Endothelial cell of umbilical vein (primary cell): ENCODE measurements around the gene C19orf73.

Experiments
- EZH2 ChIP-seq: IDR thresholded peaks from 2 replicates; pipeline ENCODE4 v1.6.1; 2012; ENCODE audit warnings: borderline replicate concordance, low read depth, mild to moderate bottlenecking, moderate library complexity, low read length, inconsistent platforms; ENCODE audit not compliant: severe bottlenecking
- FOS ChIP-seq: IDR thresholded peaks from 2 replicates; pipeline ENCODE4 v1.6.1; 2011; ENCODE audit warnings: mild to moderate bottlenecking, low read length, moderate library complexity, borderline replicate concordance; ENCODE audit not compliant: insufficient read depth
- MYC ChIP-seq: IDR thresholded peaks from one replicate; pipeline ENCODE4 v1.6.1; 2011; ENCODE audit warnings: mild to moderate bottlenecking, low read depth, low read length
- POLR2A ChIP-seq: IDR thresholded peaks from 2 replicates; pipeline ENCODE4 v1.6.1; 2012; ENCODE audit warnings: low read depth, mild to moderate bottlenecking, control low read depth, low read length
- TF ChIP-seq, protein P1 (sequence below): IDR thresholded peaks from 2 replicates; pipeline ENCODE4 v1.6.1; 2011; ENCODE audit not compliant: insufficient read depth, insufficient read length
- TF ChIP-seq, protein P2 (sequence below), 2 donors: IDR thresholded peaks; 1 replicate in 1 of 2; 2 replicates in 1 of 2; pipeline ENCODE4 v1.5.1; 2011; ENCODE audit warnings: low read length in 2 of 2, mild to moderate bottlenecking in 2 of 2, moderate library complexity in 2 of 2, control low read depth in 1 of 2, inconsistent platforms in 1 of 2, low read depth in 1 of 2; ENCODE audit not compliant: insufficient read depth in 1 of 2; ENCODE audit errors: extremely low read depth in 1 of 2

DNA sequence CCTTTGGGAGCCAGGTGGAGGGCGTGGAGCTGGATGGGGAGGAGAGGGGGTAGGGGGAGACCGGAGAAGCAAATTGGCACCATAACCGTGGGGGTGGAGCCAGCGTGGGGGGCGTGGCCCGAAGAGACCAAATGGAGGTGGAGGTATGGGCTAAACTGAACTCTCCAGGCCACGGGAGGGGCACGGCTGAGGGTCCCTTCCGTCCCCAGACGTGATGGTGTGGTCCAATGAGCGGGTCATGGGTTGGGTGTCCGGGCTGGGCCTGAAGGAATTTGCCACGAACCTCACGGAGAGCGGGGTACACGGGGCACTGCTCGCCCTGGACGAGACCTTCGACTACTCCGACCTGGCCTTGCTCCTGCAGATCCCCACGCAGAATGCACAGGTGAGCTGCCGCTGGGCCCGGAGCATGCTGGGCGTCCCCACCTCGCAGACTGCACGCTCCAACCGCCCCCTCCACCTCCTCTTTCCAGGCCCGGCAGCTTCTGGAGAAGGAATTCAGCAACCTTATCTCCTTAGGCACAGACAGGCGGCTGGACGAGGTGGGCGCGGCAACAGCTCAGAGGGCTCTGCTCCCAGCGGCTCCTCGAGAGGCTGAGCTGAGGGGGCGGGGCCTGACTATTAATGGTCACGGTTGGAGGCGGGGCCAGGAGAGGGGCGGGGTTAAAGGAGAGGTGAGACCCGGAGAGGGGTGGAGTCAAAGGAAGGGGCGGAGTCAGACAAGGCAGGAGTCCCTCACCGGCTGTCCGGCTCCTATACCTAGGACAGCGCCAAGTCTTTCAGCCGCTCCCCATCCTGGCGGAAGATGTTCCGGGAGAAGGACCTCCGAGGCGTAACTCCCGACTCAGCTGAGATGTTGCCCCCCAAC is 30.1 kb upstream of the C19orf73 start:
- TF ChIP-seq, protein P1, sequence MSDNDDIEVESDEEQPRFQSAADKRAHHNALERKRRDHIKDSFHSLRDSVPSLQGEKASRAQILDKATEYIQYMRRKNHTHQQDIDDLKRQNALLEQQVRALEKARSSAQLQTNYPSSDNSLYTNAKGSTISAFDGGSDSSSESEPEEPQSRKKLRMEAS: no peak
- TF ChIP-seq, protein P2, sequence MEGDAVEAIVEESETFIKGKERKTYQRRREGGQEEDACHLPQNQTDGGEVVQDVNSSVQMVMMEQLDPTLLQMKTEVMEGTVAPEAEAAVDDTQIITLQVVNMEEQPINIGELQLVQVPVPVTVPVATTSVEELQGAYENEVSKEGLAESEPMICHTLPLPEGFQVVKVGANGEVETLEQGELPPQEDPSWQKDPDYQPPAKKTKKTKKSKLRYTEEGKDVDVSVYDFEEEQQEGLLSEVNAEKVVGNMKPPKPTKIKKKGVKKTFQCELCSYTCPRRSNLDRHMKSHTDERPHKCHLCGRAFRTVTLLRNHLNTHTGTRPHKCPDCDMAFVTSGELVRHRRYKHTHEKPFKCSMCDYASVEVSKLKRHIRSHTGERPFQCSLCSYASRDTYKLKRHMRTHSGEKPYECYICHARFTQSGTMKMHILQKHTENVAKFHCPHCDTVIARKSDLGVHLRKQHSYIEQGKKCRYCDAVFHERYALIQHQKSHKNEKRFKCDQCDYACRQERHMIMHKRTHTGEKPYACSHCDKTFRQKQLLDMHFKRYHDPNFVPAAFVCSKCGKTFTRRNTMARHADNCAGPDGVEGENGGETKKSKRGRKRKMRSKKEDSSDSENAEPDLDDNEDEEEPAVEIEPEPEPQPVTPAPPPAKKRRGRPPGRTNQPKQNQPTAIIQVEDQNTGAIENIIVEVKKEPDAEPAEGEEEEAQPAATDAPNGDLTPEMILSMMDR (IDR thresholded peaks at IDR 0.05; ENCODE audit: extremely low read depth in 1 of 2, insufficient read depth in 1 of 2, low read depth in 1 of 2, low read length in 2 of 2): no peak
- TF ChIP-seq POLR2A (no peak), EZH2 (no peak), MYC (no peak), FOS (no peak)
